Brain microvascular endothelial cell (primary cell): ENCODE data around the gene LENEP.
A peak's percentile ranks its signal among the peaks of the same experiment; 100 is the strongest.
"Not testable (repeated sequence)": the region's sequence is repeated elsewhere in the genome, so short reads cannot be mapped to it uniquely, and the experiment has no call there.

Experiments used
- DNase-seq: peaks from one replicate; pipeline ENCODE4 v3.0.0-alpha.2; 2020
- H3K27ac ChIP-seq: fragments of 250-450 bp; sonication (Bioruptor Pico); 2 replicates; pipeline ENCODE4 v1.5.1; 2020; ENCODE audit warnings: mild to moderate bottlenecking, moderate library complexity
- H3K27me3 ChIP-seq: fragments of 250-450 bp; sonication (Bioruptor Pico); replicated peaks from 2 replicates; pipeline ENCODE4 v1.5.1; 2020; ENCODE audit warnings: mild to moderate bottlenecking
- H3K36me3 ChIP-seq: fragments of 250-450 bp; sonication (Bioruptor Pico); replicated peaks from 2 replicates; pipeline ENCODE4 v1.5.1; 2020; ENCODE audit warnings: mild to moderate bottlenecking
- H3K4me3 ChIP-seq: 2 replicates; pipeline ENCODE4 v1.5.1; 2011; ENCODE audit warnings: low read depth, mild to moderate bottlenecking, control low read depth, low read length, moderate library complexity
- CTCF ChIP-seq: IDR thresholded peaks from 2 replicates; pipeline ENCODE4 v1.5.1; 2011; ENCODE audit warnings: low read depth, mild to moderate bottlenecking, moderate library complexity, low read length, control low read depth, inconsistent platforms; ENCODE audit errors: missing control alignments
- in situ Hi-C: cut with HindIII; loops from 2 replicates; pipeline ENCODE4 v1.10.0; 2017; ENCODE audit warnings: low sequenced_read_pairs, low pct_ligation_motif_present

Gene LENEP

GRCh38 chr1:154983776-154984466, 9.5 kb upstream of the LENEP start:
- H3K36me3 ChIP-seq: peaks cover 17% of the 10 kb centered on the region
- no peak overlapping the region for H3K27ac ChIP-seq
- in situ Hi-C loops: no loop called here
- TF ChIP-seq CTCF: no peak
- H3K4me3 ChIP-seq: peak overlapping the region; percentile 94
- H3K27me3 ChIP-seq: no peaks in the 10 kb centered on the region
- DNase-seq: no peak

GRCh38 chr1:154986736-154987135, 6.7 kb upstream of the LENEP start:
- H3K27ac ChIP-seq, DNase-seq, H3K4me3 ChIP-seq, in situ Hi-C loops, H3K27me3 ChIP-seq: not testable (repeated sequence)
- H3K36me3 ChIP-seq: peaks cover 27% of the 10 kb centered on the region

GRCh38 chr1:154987326-154987725, 6.1 kb upstream of the LENEP start:
- in situ Hi-C loops: no loop called here
- no peak for TF ChIP-seq CTCF
- H3K4me3 ChIP-seq: no peak overlapping the region
- no peak overlapping the region for H3K27ac ChIP-seq
- no peak for DNase-seq
- no peaks in the 10 kb centered on the region for H3K27me3 ChIP-seq
- H3K36me3 ChIP-seq: peaks cover 27% of the 10 kb centered on the region

GRCh38 chr1:154988058-154988954, 5.1 kb upstream of the LENEP start:
- Histone ChIP-seq H3K27ac (no peak overlapping the region), H3K36me3 (peaks cover 32% of the 10 kb centered on the region), H3K4me3 (no peak overlapping the region), H3K27me3 (no peaks in the 10 kb centered on the region)
- in situ Hi-C loops: no loop called here
- no peak for TF ChIP-seq CTCF
- DNase-seq: no peak

GRCh38 chr1:154989195-154989860, 4.1 kb upstream of the LENEP start:
- in situ Hi-C loops: no loop called here
- Histone ChIP-seq H3K27me3 (no peaks in the 10 kb centered on the region), H3K4me3 (no peak overlapping the region), H3K36me3 (peaks cover 32% of the 10 kb centered on the region), H3K27ac (no peak overlapping the region)
- no peak for TF ChIP-seq CTCF
- no peak for DNase-seq

- Histone ChIP-seq H3K27ac (no peak overlapping the region), H3K27me3 (no peaks in the 10 kb centered on the region), H3K4me3 (no peak overlapping the region), H3K36me3 (peaks cover 32% of the 10 kb centered on the region)
- TF ChIP-seq CTCF: no peak
- in situ Hi-C loops: no loop called here
- DNase-seq: no peak
These were observed 3.1 kb upstream of the LENEP start for GRCh38 chr1:154990276-154990675.
